Activated CD4-positive, alpha-beta T cell treated with anti-CD3 and anti-CD28 coated beads, Interleukin-2, amount 50 U/mL, for 16 hours (primary cell): ENCODE results near the gene CSTPP1.
A peak's percentile ranks its signal among the peaks of the same experiment; 100 is the strongest.

Experiments
- DNase-seq: peaks from one replicate; pipeline ENCODE4 v3.0.0-alpha.2; 2020

CSTPP1 gene

GRCh38 chr11:47165253-47165840 lies 228.8 kb downstream of the CSTPP1 start:
- no peak for DNase-seq

- DNase-seq: no peak
These were observed 229.8 kb downstream of the CSTPP1 start for GRCh38 chr11:47166368-47166767.

- no peak for DNase-seq
These were observed 234.7 kb downstream of the CSTPP1 start for GRCh38 chr11:47171061-47171838.

- no peak for DNase-seq
These were observed 235.3 kb downstream of the CSTPP1 start for GRCh38 chr11:47171856-47172255.

GRCh38 chr11:47172740-47173336 lies 236.3 kb downstream of the CSTPP1 start:
- DNase-seq: no peak

- no peak for DNase-seq
These were observed 239.3 kb downstream of the CSTPP1 start for GRCh38 chr11:47175746-47176327.

GRCh38 chr11:47176328-47177228 lies 240.0 kb downstream of the CSTPP1 start, which contains the start of gene ARFGAP2:
TSS of gene ARFGAP2 (minus strand) at chr11:47176879. CDS start at chr11:47176853, 26 bp downstream.
- DNase-seq: peak; percentile 97

- DNase-seq: peak; percentile 84
These were observed 240.8 kb downstream of the CSTPP1 start for GRCh38 chr11:47177229-47177845.

GRCh38 chr11:47177846-47178245 lies 241.3 kb downstream of the CSTPP1 start:
- no peak for DNase-seq

GRCh38 chr11:47178316-47178715 lies 241.8 kb downstream of the CSTPP1 start:
- DNase-seq: no peak

GRCh38 chr11:47178737-47179654 lies 242.4 kb downstream of the CSTPP1 start:
- DNase-seq: no peak

- DNase-seq: peak; percentile 63
These were observed 243.1 kb downstream of the CSTPP1 start for GRCh38 chr11:47179655-47179991.

GRCh38 chr11:47180006-47180787 lies 243.6 kb downstream of the CSTPP1 start:
- DNase-seq: no peak

- no peak for DNase-seq
These were observed 244.7 kb downstream of the CSTPP1 start for GRCh38 chr11:47181271-47181670.

GRCh38 chr11:47182380-47182779 lies 245.8 kb downstream of the CSTPP1 start:
- DNase-seq: no peak

GRCh38 chr11:47183031-47183856 lies 246.7 kb downstream of the CSTPP1 start:
- DNase-seq: no peak

GRCh38 chr11:47183969-47184368 lies 247.4 kb downstream of the CSTPP1 start:
- no peak for DNase-seq

GRCh38 chr11:47184711-47185304 lies 248.2 kb downstream of the CSTPP1 start:
- DNase-seq: no peak
